ENCODE data around the gene PHETA1.
"Not testable (repeated sequence)": the region's sequence is repeated elsewhere in the genome, so short reads cannot be mapped to it uniquely, and the experiment has no call there.

Gene PHETA1

DNA sequence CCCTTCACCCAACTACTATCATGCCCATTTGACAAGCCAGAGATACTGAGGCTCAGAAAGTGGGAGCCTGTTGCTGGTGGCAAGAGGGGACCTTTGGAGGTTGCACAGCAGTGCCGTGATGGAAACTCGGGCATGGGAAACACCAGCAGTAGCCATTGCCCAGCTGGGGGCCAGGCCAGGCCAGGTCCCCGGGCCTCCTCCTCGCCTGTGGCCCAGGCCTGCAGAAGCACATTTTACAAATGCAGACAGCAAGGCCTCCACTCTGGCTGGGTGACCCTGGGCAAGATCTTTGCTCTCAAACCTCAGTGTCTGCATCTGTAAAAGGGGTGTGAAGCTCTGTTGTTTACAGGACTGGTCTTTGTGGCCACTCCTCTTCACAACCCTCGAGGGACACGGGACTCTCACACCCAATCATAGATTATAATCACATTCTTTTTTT is 32.3 kb upstream of the PHETA1 start:
- Histone ChIP-seq H4K20me1 (ENCODE audit: insufficient read depth) (no peaks in the 10 kb centered on the region), H3K4me3 (IDR thresholded peaks at IDR 0.05; ENCODE audit: insufficient read depth, low read depth, low read length) (no peak overlapping the region), H2AFZ (ENCODE audit: low read depth) (no peak overlapping the region), H3K4me1 (ENCODE audit: low read depth, poor library complexity, severe bottlenecking) (peaks cover 30% of the 10 kb centered on the region), H3K27me3 (ENCODE audit: insufficient read depth, low read depth) (no peaks in the 10 kb centered on the region), H3K4me2 (no peak overlapping the region), H3K27ac (no peak overlapping the region), H3K36me3 (ENCODE audit: insufficient read depth) (no peaks in the 10 kb centered on the region), H3K79me2 (ENCODE audit: insufficient read depth, low read depth) (peaks cover 3% of the 10 kb centered on the region; the same call in 1 of the 2 replicates), H3K9ac (no peak overlapping the region)
- TF ChIP-seq, protein P1, sequence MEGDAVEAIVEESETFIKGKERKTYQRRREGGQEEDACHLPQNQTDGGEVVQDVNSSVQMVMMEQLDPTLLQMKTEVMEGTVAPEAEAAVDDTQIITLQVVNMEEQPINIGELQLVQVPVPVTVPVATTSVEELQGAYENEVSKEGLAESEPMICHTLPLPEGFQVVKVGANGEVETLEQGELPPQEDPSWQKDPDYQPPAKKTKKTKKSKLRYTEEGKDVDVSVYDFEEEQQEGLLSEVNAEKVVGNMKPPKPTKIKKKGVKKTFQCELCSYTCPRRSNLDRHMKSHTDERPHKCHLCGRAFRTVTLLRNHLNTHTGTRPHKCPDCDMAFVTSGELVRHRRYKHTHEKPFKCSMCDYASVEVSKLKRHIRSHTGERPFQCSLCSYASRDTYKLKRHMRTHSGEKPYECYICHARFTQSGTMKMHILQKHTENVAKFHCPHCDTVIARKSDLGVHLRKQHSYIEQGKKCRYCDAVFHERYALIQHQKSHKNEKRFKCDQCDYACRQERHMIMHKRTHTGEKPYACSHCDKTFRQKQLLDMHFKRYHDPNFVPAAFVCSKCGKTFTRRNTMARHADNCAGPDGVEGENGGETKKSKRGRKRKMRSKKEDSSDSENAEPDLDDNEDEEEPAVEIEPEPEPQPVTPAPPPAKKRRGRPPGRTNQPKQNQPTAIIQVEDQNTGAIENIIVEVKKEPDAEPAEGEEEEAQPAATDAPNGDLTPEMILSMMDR (conservative IDR thresholded peaks at IDR 0.05; ENCODE audit: low read depth, low read length) = no peak

DNA sequence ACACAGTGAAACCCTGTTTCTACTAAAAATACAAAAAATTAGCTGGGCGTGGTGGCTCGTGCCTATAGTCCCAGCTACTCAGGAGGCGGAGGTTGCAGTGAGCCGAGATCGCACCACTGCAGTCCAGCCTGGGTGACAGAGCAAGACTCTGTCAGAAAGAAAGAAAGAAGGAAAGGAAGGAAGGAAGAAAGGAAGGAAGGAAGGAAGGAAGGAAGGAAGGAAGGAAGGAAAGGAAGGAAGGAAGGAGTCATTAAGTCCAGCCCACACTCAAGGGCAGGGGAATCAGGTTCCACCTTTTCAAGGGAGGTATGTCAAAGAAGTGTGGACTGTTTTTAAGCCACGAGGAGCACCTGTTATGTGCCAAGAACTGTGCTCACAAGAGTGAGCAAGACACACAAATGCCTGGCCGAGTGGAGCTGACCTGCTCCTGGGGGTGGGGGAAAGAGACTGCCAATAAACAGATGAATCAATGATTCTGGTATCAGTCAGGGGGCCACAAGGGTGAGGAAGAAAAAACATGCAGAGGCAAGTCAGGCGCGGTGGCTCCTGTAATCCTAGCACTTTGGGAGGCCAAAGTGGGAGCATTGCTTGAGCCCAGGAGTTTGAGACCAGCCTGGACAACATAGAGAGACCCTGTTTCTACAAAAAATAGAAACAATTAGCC is 31.0 kb upstream of the PHETA1 start:
- not testable (repeated sequence) for H3K9ac ChIP-seq; H3K4me2 ChIP-seq; H3K79me2 ChIP-seq (ENCODE audit: insufficient read depth, low read depth); H3K27ac ChIP-seq; H4K20me1 ChIP-seq (ENCODE audit: insufficient read depth); H3K36me3 ChIP-seq (ENCODE audit: insufficient read depth); H2AFZ ChIP-seq (ENCODE audit: low read depth); H3K4me3 ChIP-seq (IDR thresholded peaks at IDR 0.05; ENCODE audit: insufficient read depth, low read depth, low read length); H3K27me3 ChIP-seq (ENCODE audit: insufficient read depth, low read depth)
- peaks cover 30% of the 10 kb centered on the region for H3K4me1 ChIP-seq (ENCODE audit: low read depth, poor library complexity, severe bottlenecking)

DNA sequence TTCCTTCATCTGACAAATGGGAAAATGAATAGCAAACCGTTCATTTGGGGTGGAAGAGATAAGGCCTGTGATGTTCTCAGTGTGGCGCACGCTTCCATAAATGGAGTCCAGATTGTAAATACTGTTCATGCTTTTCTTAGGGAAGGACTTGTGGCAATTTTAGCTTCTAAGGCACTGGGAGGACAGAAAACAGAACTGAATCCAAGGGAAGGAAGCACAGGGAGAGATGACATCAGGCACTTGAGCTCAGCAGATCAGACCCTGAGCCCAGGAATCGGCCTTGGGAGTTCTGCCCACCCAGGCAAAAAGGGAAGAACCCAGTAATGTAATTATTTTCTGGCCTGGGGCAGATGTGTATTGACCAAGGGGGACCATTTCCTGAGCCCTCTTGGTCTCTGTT is 29.6 kb upstream of the PHETA1 start:
- no peak overlapping the region for H3K27ac ChIP-seq

DNA sequence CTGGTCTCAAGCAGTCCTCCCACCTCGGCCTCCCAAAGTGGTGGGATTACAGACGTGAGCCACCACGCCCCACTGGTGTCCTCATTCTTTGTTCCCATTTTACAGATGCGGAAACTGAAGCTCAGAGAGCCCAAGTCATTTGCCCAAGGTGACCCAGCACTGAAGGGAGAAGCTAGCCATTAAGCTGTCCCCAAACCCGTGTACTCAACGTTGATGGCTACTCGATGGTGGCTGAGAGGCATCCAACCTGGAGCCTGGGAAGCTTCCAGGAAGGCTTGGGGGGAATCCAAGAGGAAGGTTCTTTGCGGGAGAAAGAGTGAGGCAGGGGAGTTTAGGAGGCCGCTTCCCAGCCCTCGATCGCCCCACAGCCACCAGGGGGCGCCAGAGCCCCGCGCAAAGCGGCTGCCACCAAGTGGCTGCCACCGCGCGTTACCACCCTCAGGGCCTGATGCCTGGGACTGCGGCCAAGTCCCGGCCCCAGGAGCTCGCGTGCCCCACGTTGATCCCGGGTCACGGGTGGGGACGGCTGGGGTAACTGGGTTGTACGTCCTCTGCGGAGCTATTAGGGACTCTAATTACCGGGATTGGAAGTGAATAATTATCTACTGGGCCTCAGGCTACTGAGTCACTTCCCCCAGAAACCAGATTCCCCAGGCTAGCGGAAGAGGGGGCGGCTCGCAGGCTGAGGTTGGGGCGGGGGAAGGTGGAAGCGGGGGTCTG is 28.0 kb upstream of the PHETA1 start:
- Histone ChIP-seq H3K36me3 (ENCODE audit: insufficient read depth) (no peaks in the 10 kb centered on the region), H3K79me2 (ENCODE audit: insufficient read depth, low read depth) (no peaks in the 10 kb centered on the region), H3K4me2 (no peak overlapping the region), H3K4me3 (IDR thresholded peaks at IDR 0.05; ENCODE audit: insufficient read depth, low read depth, low read length) (no peak overlapping the region), H4K20me1 (ENCODE audit: insufficient read depth) (no peaks in the 10 kb centered on the region), H3K27me3 (ENCODE audit: insufficient read depth, low read depth) (no peaks in the 10 kb centered on the region), H3K4me1 (ENCODE audit: low read depth, poor library complexity, severe bottlenecking) (peaks cover under 1% of the 10 kb centered on the region), H3K27ac (no peak overlapping the region), H3K9ac (no peak overlapping the region), H2AFZ (ENCODE audit: low read depth) (no peak overlapping the region)
- TF ChIP-seq, protein P1 (conservative IDR thresholded peaks at IDR 0.05; ENCODE audit: low read depth, low read length) = peak; percentile 73

More for the DNA sequence above, 29.6 kb upstream of the PHETA1 start:
- Histone ChIP-seq H3K27me3 (ENCODE audit: insufficient read depth, low read depth) (no peaks in the 10 kb centered on the region), H3K9ac (no peak overlapping the region), H2AFZ (ENCODE audit: low read depth) (no peak overlapping the region), H3K36me3 (ENCODE audit: insufficient read depth) (no peaks in the 10 kb centered on the region), H3K4me2 (no peak overlapping the region), H4K20me1 (ENCODE audit: insufficient read depth) (no peaks in the 10 kb centered on the region), H3K4me1 (ENCODE audit: low read depth, poor library complexity, severe bottlenecking) (peaks cover 17% of the 10 kb centered on the region), H3K4me3 (IDR thresholded peaks at IDR 0.05; ENCODE audit: insufficient read depth, low read depth, low read length) (no peak overlapping the region), H3K79me2 (ENCODE audit: insufficient read depth, low read depth) (no peaks in the 10 kb centered on the region)
- TF ChIP-seq, protein P1 (conservative IDR thresholded peaks at IDR 0.05; ENCODE audit: low read depth, low read length) = no peak

DNA sequence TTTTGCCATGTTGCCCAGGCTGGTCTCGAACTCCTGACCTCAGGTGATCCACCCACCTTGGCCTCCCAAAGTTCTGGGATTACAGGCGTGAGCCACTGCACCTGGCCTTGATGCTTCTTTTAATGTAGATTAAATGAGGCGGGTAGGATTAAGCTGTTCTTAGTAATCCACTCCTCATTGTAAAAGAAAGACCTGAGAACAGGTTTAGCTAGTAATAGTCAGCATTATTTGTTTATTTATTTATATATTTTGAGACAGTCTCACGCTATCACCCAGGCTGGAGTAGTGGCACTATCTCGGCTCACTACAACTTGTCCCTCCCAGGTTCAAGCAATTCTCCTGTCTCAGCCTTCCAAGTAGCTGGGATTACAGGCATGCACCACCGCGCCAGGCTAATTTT is 27.4 kb upstream of the PHETA1 start:
- not testable (repeated sequence) for H3K27ac ChIP-seq, H3K4me2 ChIP-seq, H3K9ac ChIP-seq

More for the DNA sequence above, 27.4 kb upstream of the PHETA1 start:
- not testable (repeated sequence) for H3K27me3 ChIP-seq (ENCODE audit: insufficient read depth, low read depth); H4K20me1 ChIP-seq (ENCODE audit: insufficient read depth); H3K4me1 ChIP-seq (ENCODE audit: low read depth, poor library complexity, severe bottlenecking); H2AFZ ChIP-seq (ENCODE audit: low read depth); H3K36me3 ChIP-seq (ENCODE audit: insufficient read depth); H3K4me3 ChIP-seq (IDR thresholded peaks at IDR 0.05; ENCODE audit: insufficient read depth, low read depth, low read length); H3K79me2 ChIP-seq (ENCODE audit: insufficient read depth, low read depth)
